Mammary epithelial cell (primary cell): ENCODE results near the gene INS.

ENCODE experiments used
- CTCF ChIP-seq, 2 donors: IDR thresholded peaks in 1 of 2; conservative IDR thresholded peaks in 1 of 2; 2 replicates each; pipeline ENCODE4 v1.5.1; 2011 to 2012; ENCODE audit warnings: inconsistent platforms in 2 of 2, low read length in 2 of 2, mild to moderate bottlenecking in 2 of 2, control low read depth in 1 of 2, low read depth in 1 of 2; ENCODE audit not compliant: insufficient read depth in 1 of 2; ENCODE audit errors: extremely low read depth in 1 of 2
- EZH2 ChIP-seq: IDR thresholded peaks from 2 replicates; pipeline ENCODE4 v1.6.1; 2012; ENCODE audit warnings: low read length, inconsistent platforms, borderline replicate concordance

DNA sequence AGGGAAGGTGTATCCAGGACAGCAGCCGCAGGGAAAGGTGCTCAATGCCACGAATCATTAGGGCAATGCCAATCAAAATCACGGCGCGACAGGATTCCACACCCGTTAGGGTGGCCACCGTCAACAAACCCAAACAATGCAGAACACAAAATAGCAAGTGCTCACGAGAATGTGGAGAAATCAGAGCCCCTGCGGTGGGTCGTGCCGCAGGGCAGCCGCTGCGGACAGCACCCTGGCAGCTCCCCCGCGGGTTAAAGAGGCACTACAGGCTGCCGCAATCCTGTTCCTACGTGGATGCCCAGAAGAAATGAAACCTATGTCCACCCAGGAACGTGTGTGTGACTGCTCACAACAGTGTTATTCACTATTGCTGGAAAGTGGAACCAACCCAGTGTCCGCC lies 27.7 kb upstream of the INS start:
- TF ChIP-seq CTCF (conservative IDR thresholded peaks at IDR 0.05 in 1 of 2, IDR thresholded peaks at IDR 0.05 in 1 of 2; ENCODE audit: extremely low read depth in 1 of 2, insufficient read depth in 1 of 2, low read depth in 1 of 2, low read length in 2 of 2) (no peak), EZH2 (no peak)
